GM18511 (cell line): Measurements from ENCODE around the gene GID8.
A peak's percentile ranks its signal among the peaks of the same experiment; 100 is the strongest.

ENCODE experiments used
- ATAC-seq: cut with Tn5 transposase; IDR thresholded peaks from one replicate; pipeline ENCODE4 v1.9.1; 2021; ENCODE audit warnings: mild to moderate bottlenecking, moderate library complexity; ENCODE audit not compliant: unreplicated experiment

Gene GID8

GRCh38 chr20:62938105-62938888 is at the start of gene GID8:
Gene GID8 (plus strand): TSS chr20:62938147. CDS start chr20:62941503, 3,356 bp downstream.
- ATAC-seq = peak; percentile 48

GRCh38 chr20:62888406-62888805 is 49.5 kb upstream of the GID8 start:
- ATAC-seq = no peak

- ATAC-seq = no peak
Measured at GRCh38 chr20:62888910-62889309, 49.0 kb upstream of the GID8 start.

GRCh38 chr20:62889411-62889810 is 48.5 kb upstream of the GID8 start:
- no peak for ATAC-seq

GRCh38 chr20:62889871-62890270 is 48.1 kb upstream of the GID8 start:
- ATAC-seq = no peak

- ATAC-seq = no peak
Measured at GRCh38 chr20:62890444-62890843, 47.5 kb upstream of the GID8 start.

- no peak for ATAC-seq
Measured at GRCh38 chr20:62891111-62891510, 46.8 kb upstream of the GID8 start.

GRCh38 chr20:62892348-62893304 is 45.3 kb upstream of the GID8 start:
- no peak for ATAC-seq

- ATAC-seq = no peak
Measured at GRCh38 chr20:62893700-62894099, 44.2 kb upstream of the GID8 start.

- ATAC-seq = no peak
Measured at GRCh38 chr20:62894261-62894660, 43.7 kb upstream of the GID8 start.

GRCh38 chr20:62895539-62895938 is 42.4 kb upstream of the GID8 start:
- no peak for ATAC-seq

GRCh38 chr20:62896526-62896925 is 41.4 kb upstream of the GID8 start:
- no peak for ATAC-seq

GRCh38 chr20:62897666-62898065 is 40.3 kb upstream of the GID8 start:
- ATAC-seq = no peak

- no peak for ATAC-seq
Measured at GRCh38 chr20:62898093-62898964, 39.6 kb upstream of the GID8 start.

- ATAC-seq = peak; percentile 58
Measured at GRCh38 chr20:62898970-62899632, 38.8 kb upstream of the GID8 start.

- peak; percentile 10 for ATAC-seq
Measured at GRCh38 chr20:62899633-62900051, 38.3 kb upstream of the GID8 start.

- peak; percentile 79 for ATAC-seq
Measured at GRCh38 chr20:62900052-62900691, 37.8 kb upstream of the GID8 start.

- ATAC-seq = peak; percentile 15
Measured at GRCh38 chr20:62900692-62901584, 37.0 kb upstream of the GID8 start.

GRCh38 chr20:62901891-62902290 is 36.1 kb upstream of the GID8 start:
- no peak for ATAC-seq
